ENCODE measurements around the gene DOLK. TPM values are rescaled to one million over a fixed set of nuclear protein-coding genes. Genes with fewer than 3 reads are reported as not detected.

The DOLK gene
- polyA plus RNA-seq, 3 donors, result 0.76 to 8.5 (median 7.0) TPM

GRCh38 chr9:128913048-128913900 is 34.1 kb downstream of the DOLK start:
- H3K4me1 ChIP-seq (ENCODE audit: control insufficient read depth in 1 of 2, insufficient read depth in 2 of 2, low read length in 2 of 2), result no peaks in the 10 kb centered on the region
- TF ChIP-seq CTCF (IDR thresholded peaks at IDR 0.05), result no peak

DNA sequence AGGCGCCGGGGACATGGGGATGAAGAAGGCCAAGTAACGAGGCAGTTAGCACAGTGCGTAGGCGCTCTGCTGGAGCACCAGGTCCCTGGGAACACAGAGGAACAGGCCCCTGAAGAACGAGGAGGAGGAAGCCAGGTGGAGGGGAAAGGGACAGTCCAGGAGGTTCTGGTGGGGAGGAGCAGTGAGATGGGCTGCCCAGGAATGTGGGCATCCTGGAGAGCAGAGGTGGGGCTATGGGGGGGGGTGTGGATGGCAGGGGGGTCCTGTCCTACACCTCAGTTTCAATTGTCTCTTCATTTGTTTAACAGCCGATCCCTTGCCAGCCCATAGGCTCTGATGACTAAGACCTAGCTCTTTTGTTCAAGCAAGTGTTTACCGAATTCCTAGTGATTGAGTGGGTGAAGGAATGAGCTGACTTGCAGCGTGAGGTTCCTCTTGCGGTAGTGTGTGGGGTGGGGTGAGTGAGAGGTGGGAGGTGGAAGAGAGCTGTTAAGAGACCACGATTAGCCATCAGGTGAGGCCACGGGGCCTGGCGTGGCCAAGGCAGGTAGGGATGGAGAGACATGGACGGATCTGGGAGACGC is 35.0 kb downstream of the DOLK start:
- H3K9me3 Mint-ChIP-seq, result peaks cover 0 to 3% (median 0%) of the 10 kb centered on the region in 7 donors

More at GRCh38 chr9:128913048-128913900, 34.1 kb downstream of the DOLK start:
- WGBS (ENCODE audit: insufficient coverage), result 93% methylated on average over 13 of the region's 15 CpGs
- intact Hi-C loops (cut with micrococcal nuclease), result no loop called here
- Histone ChIP-seq H3K27me3 (ENCODE audit: control insufficient read depth in 2 of 2, insufficient read depth in 2 of 2, low read length in 2 of 2) (no peaks in the 10 kb centered on the region), H3K36me3 (replicated peaks in 1 of 2; ENCODE audit: control insufficient read depth in 1 of 2, insufficient read depth in 2 of 2, low read length in 2 of 2) (peaks cover 54 to 86% of the 10 kb centered on the region in 2 donors), H3K27ac (ENCODE audit: low read depth in 1 of 2, low read length in 2 of 2) (no peak overlapping the region), H4K20me1 (ENCODE audit: insufficient read depth, low read length) (peaks cover 19% of the 10 kb centered on the region), H3K4me3 (replicated peaks in 1 of 3; ENCODE audit: low read depth in 2 of 3, low read length in 3 of 3) (no peak overlapping the region), H2AFZ (ENCODE audit: insufficient read depth, low read depth, low read length, poor library complexity, severe bottlenecking) (no peak overlapping the region), H3K9me3 (replicated peaks in 1 of 2; ENCODE audit: control insufficient read depth in 1 of 2, insufficient read depth in 1 of 2, low read length in 2 of 2) (no peaks in the 10 kb centered on the region), H3K4me2 (replicated peaks; ENCODE audit: extremely low read depth, low read length, poor library complexity, severe bottlenecking) (no peak overlapping the region), H3K79me2 (ENCODE audit: insufficient read depth, low read length) (no peaks in the 10 kb centered on the region), H3K9ac (ENCODE audit: insufficient read depth, low read length, poor library complexity, severe bottlenecking) (no peak overlapping the region)
- Mint-ChIP-seq H3K4me3 (no peak overlapping the region), H3K9me3 (peaks cover 0 to 2% (median 0%) of the 10 kb centered on the region in 7 donors), H3K27me3 (ENCODE audit: low read depth in 3 of 3) (peaks cover 0 to 6% (median 0%) of the 10 kb centered on the region in 3 donors), H3K27ac (peak overlapping the region in 4 of 7 donors; percentile 16 to 64 (median 40)), H3K4me1 (no peaks in the 10 kb centered on the region), H3K36me3 (peaks cover 61 to 76% of the 10 kb centered on the region in 2 donors)
- no peak for DNase-seq

More for the DNA sequence above, 35.0 kb downstream of the DOLK start:
- H3K27me3 ChIP-seq (ENCODE audit: control insufficient read depth in 2 of 2, insufficient read depth in 2 of 2, low read length in 2 of 2), result no peaks in the 10 kb centered on the region
- H3K4me1 Mint-ChIP-seq, result no peaks in the 10 kb centered on the region
- H3K36me3 ChIP-seq (replicated peaks in 1 of 2; ENCODE audit: control insufficient read depth in 1 of 2, insufficient read depth in 2 of 2, low read length in 2 of 2), result peaks cover 58 to 86% of the 10 kb centered on the region in 2 donors
- intact Hi-C loops (cut with micrococcal nuclease), result no loop called here
- no peak overlapping the region for H3K27ac ChIP-seq (ENCODE audit: low read depth in 1 of 2, low read length in 2 of 2)
- H3K27ac Mint-ChIP-seq, result peak overlapping the region in 1 of 7 donors; percentile 37
- H3K4me3 ChIP-seq (replicated peaks in 1 of 3; ENCODE audit: low read depth in 2 of 3, low read length in 3 of 3), result no peak overlapping the region
- peaks cover 61 to 76% of the 10 kb centered on the region in 2 donors for H3K36me3 Mint-ChIP-seq
- TF ChIP-seq CTCF (IDR thresholded peaks at IDR 0.05), result no peak
- H3K4me3 Mint-ChIP-seq, result no peak overlapping the region
- H3K9me3 ChIP-seq (replicated peaks in 1 of 2; ENCODE audit: control insufficient read depth in 1 of 2, insufficient read depth in 1 of 2, low read length in 2 of 2), result no peaks in the 10 kb centered on the region
- WGBS (ENCODE audit: insufficient coverage), result 90% methylated on average over 14 of the region's 15 CpGs
- H4K20me1 ChIP-seq (ENCODE audit: insufficient read depth, low read length), result peaks cover 19% of the 10 kb centered on the region
- H2AFZ ChIP-seq (ENCODE audit: insufficient read depth, low read depth, low read length, poor library complexity, severe bottlenecking), result no peak overlapping the region
- H3K9ac ChIP-seq (ENCODE audit: insufficient read depth, low read length, poor library complexity, severe bottlenecking), result no peak overlapping the region
- H3K27me3 Mint-ChIP-seq (ENCODE audit: low read depth in 3 of 3), result peaks cover 0 to 10% (median 0%) of the 10 kb centered on the region in 3 donors
- DNase-seq, result no peak
- no peaks in the 10 kb centered on the region for H3K4me1 ChIP-seq (ENCODE audit: control insufficient read depth in 1 of 2, insufficient read depth in 2 of 2, low read length in 2 of 2)
- no peaks in the 10 kb centered on the region for H3K79me2 ChIP-seq (ENCODE audit: insufficient read depth, low read length)
- H3K4me2 ChIP-seq (replicated peaks; ENCODE audit: extremely low read depth, low read length, poor library complexity, severe bottlenecking), result no peak overlapping the region
